NCI-H748 (cell line): ENCODE data around the gene ZNF628.

Source experiments
- DNase-seq: peaks from one replicate; lab custom pipeline; 2025; ENCODE audit not compliant: unreplicated experiment; lab: John Stamatoyannopoulos, UW

Gene ZNF628

GRCh38 chr19:55483706-55484592 lies 7.5 kb downstream of the ZNF628 start:
- no peak for DNase-seq

GRCh38 chr19:55484593-55485438 lies 8.4 kb downstream of the ZNF628 start, which contains the start of gene NAT14:
Gene NAT14, plus strand, starts transcription at chr19:55485188. Its CDS starts 521 bp downstream, at chr19:55485709.
- DNase-seq, result peak; percentile 89

GRCh38 chr19:55485439-55486011 lies 9.1 kb downstream of the ZNF628 start:
- peak; percentile 40 for DNase-seq

GRCh38 chr19:55486043-55486970 lies 9.9 kb downstream of the ZNF628 start:
- no peak for DNase-seq

- DNase-seq, result no peak
Measured at GRCh38 chr19:55486971-55487923, 10.8 kb downstream of the ZNF628 start.

- no peak for DNase-seq
Measured at GRCh38 chr19:55487924-55488687, 11.7 kb downstream of the ZNF628 start, which contains the start of gene SSC5D. Gene SSC5D, plus strand, starts transcription at chr19:55488436. Its CDS starts 154 bp downstream, at chr19:55488590.

- no peak for DNase-seq
Measured at GRCh38 chr19:55488986-55489710, 12.7 kb downstream of the ZNF628 start.

- DNase-seq, result no peak
Measured at GRCh38 chr19:55489711-55490477, 13.5 kb downstream of the ZNF628 start.

GRCh38 chr19:55490478-55491432 lies 14.3 kb downstream of the ZNF628 start:
- no peak for DNase-seq

- DNase-seq, result no peak
Measured at GRCh38 chr19:55491546-55492360, 15.3 kb downstream of the ZNF628 start.

GRCh38 chr19:55492362-55492944 lies 16.0 kb downstream of the ZNF628 start:
- DNase-seq, result peak; percentile 24

- no peak for DNase-seq
Measured at GRCh38 chr19:55493052-55493644, 16.7 kb downstream of the ZNF628 start.

- no peak for DNase-seq
Measured at GRCh38 chr19:55493645-55494171, 17.3 kb downstream of the ZNF628 start.

GRCh38 chr19:55494172-55494761 lies 17.9 kb downstream of the ZNF628 start:
- DNase-seq, result no peak
